ENCODE results near the gene COX7A2L. TPM values are rescaled to one million over a fixed set of nuclear protein-coding genes. Genes with fewer than 3 reads are reported as not detected.

Gene COX7A2L
- total RNA-seq, 3 donors from 2014 or later (not counting 1 experiment from before 2014, with no cell fraction given): 45.8 to 59.1 (median 58.1) TPM

- DNase-seq (peak in 1 of 2 donors; percentile 42), ATAC-seq (no peak)
- Histone ChIP-seq H3K36me3 (ENCODE audit: control insufficient read depth, insufficient read depth, low read length) (no peaks in the 10 kb centered on the region), H3K9me3 (ENCODE audit: control insufficient read depth, insufficient read depth, low read length) (no peaks in the 10 kb centered on the region), H3K27me3 (ENCODE audit: control insufficient read depth, insufficient read depth, low read length) (no peaks in the 10 kb centered on the region), H3K27ac (ENCODE audit: low read length) (peak overlapping the region; percentile 90), H3K4me1 (ENCODE audit: control insufficient read depth, insufficient read depth, low read length) (peaks cover 23% of the 10 kb centered on the region), H3K4me3 (ENCODE audit: low read length) (peak overlapping the region; percentile 78)
- WGBS (ENCODE audit: insufficient coverage): under 1% methylated on average over 15 of the region's 15 CpGs
- TF ChIP-seq CTCF (IDR thresholded peaks at IDR 0.05): no peak
- Mint-ChIP-seq H3K27ac (peak overlapping the region; percentile 92 to 94), H3K4me3 (peak overlapping the region; percentile 91), H3K9me3 (no peaks in the 10 kb centered on the region), H3K36me3 (no peaks in the 10 kb centered on the region), H3K27me3 (ENCODE audit: low read depth in 2 of 2) (no peaks in the 10 kb centered on the region), H3K4me1 (peaks cover 55 to 60% of the 10 kb centered on the region in 2 donors)
- intact Hi-C loops (cut with micrococcal nuclease): loop anchor here (2.0 to 5.0 kb wide), 2 partner anchors 192 to 1237 kb away; partner anchors contain the start of genes EML4 and THADA
These were observed 526 bp downstream of the COX7A2L start for GRCh38 chr2:42360493-42360889.

GRCh38 chr2:42359965-42360483, 993 bp downstream of the COX7A2L start:
- Mint-ChIP-seq H3K4me1 (peaks cover 57 to 62% of the 10 kb centered on the region in 2 donors), H3K27ac (peak overlapping the region; percentile 92 to 94), H3K27me3 (ENCODE audit: low read depth in 2 of 2) (no peaks in the 10 kb centered on the region), H3K36me3 (no peaks in the 10 kb centered on the region), H3K4me3 (peak overlapping the region; percentile 91), H3K9me3 (no peaks in the 10 kb centered on the region)
- peak overlapping the region; percentile 78 for H3K4me3 ChIP-seq (ENCODE audit: low read length)
- H3K9me3 ChIP-seq (ENCODE audit: control insufficient read depth, insufficient read depth, low read length): no peaks in the 10 kb centered on the region
- peak; percentile 19 to 47 for DNase-seq
- peak overlapping the region; percentile 90 for H3K27ac ChIP-seq (ENCODE audit: low read length)
- intact Hi-C loops (cut with micrococcal nuclease): loop anchor here (2.0 to 5.0 kb wide), 2 partner anchors 191 to 1237 kb away; partner anchors contain the start of genes EML4 and THADA
- no peaks in the 10 kb centered on the region for H3K36me3 ChIP-seq (ENCODE audit: control insufficient read depth, insufficient read depth, low read length)
- WGBS (ENCODE audit: insufficient coverage): 3% methylated on average over 12 of the region's 12 CpGs
- no peak for TF ChIP-seq CTCF (IDR thresholded peaks at IDR 0.05)
- H3K4me1 ChIP-seq (ENCODE audit: control insufficient read depth, insufficient read depth, low read length): peaks cover 23% of the 10 kb centered on the region
- H3K27me3 ChIP-seq (ENCODE audit: control insufficient read depth, insufficient read depth, low read length): no peaks in the 10 kb centered on the region
- ATAC-seq: no peak

GRCh38 chr2:42359304-42359964, 1.6 kb downstream of the COX7A2L start:
- Mint-ChIP-seq H3K27ac (peak overlapping the region; percentile 92 to 94), H3K4me3 (peak overlapping the region; percentile 91), H3K4me1 (peaks cover 63 to 68% of the 10 kb centered on the region in 2 donors), H3K27me3 (ENCODE audit: low read depth in 2 of 2) (no peaks in the 10 kb centered on the region), H3K9me3 (no peaks in the 10 kb centered on the region), H3K36me3 (no peaks in the 10 kb centered on the region)
- WGBS (ENCODE audit: insufficient coverage): 7% methylated on average over 6 of the region's 6 CpGs
- Histone ChIP-seq H3K4me1 (ENCODE audit: control insufficient read depth, insufficient read depth, low read length) (peaks cover 23% of the 10 kb centered on the region), H3K27ac (ENCODE audit: low read length) (peak overlapping the region; percentile 90), H3K36me3 (ENCODE audit: control insufficient read depth, insufficient read depth, low read length) (no peaks in the 10 kb centered on the region), H3K9me3 (ENCODE audit: control insufficient read depth, insufficient read depth, low read length) (no peaks in the 10 kb centered on the region), H3K4me3 (ENCODE audit: low read length) (peak overlapping the region; percentile 78), H3K27me3 (ENCODE audit: control insufficient read depth, insufficient read depth, low read length) (no peaks in the 10 kb centered on the region)
- TF ChIP-seq CTCF (IDR thresholded peaks at IDR 0.05): no peak
- intact Hi-C loops (cut with micrococcal nuclease): no loop called here
- DNase-seq (peak in 1 of 2 donors; percentile 32), ATAC-seq (no peak)
